ENCODE data around the gene NCAM1.
A peak's percentile ranks its signal among the peaks of the same experiment; 100 is the strongest.

GRCh38 chr11:113274713-113275582, 313.7 kb downstream of the NCAM1 start:
- TF ChIP-seq EP300 (IDR thresholded peaks at IDR 0.05), result no peak
- TF ChIP-seq CTCF (IDR thresholded peaks at IDR 0.05), result peak in 1 of 4 experiments; percentile 10
- TF ChIP-seq POLR2A (IDR thresholded peaks at IDR 0.05), result no peak
- no peak for TF ChIP-seq POLR2AphosphoS5 (IDR thresholded peaks at IDR 0.05)
